ENCODE data around the gene PHOX2B. TPM values are rescaled to one million over a fixed set of nuclear protein-coding genes. Genes with fewer than 3 reads are reported as not detected.
A peak's percentile ranks its signal among the peaks of the same experiment; 100 is the strongest.

The PHOX2B gene
- 0.96 TPM for total RNA-seq (ENCODE audit: insufficient read depth, low replicate concordance)

DNA sequence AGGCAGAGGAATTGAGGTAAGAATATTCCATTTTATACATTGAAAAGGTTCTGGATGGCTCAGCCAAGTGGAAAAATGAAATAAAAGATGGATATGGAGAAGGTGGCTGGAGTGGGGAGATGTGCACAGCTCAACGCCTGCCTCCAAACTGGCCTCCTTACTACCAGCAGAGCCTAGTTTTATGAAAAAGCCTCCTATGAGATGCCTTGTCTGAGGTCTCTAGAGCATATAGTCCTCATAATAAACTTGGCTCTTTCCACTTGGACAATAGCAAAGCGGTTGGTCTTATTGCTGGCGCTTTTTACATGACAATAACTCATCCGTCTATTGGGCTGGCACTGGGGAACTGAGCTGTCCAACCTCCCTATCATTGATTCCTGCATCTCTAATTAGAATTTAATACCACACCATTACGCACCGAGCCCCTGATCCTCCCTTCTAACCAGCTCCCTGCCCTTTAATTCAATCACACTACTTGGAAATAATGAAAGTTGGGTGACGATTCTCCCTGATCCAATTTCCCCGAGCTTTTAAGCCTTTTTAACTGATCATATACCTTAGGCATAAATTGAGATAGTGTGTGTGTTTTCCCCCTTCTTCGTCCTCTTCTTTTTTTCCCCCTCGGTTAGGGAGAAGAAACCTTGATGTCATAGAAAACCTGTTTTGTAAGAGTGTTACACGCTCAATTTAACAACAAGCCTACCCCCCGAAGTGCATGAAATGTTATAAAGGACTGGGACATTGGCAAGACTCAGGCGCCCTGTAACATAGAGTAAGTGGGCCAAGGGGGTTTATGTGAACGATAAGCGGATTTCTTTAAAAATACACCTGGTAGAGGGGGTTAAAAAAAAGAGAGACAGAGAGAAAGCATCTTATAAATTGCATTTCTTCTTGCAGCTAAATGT is at the start of gene PHOX2B:
TSS of gene PHOX2B (minus strand) at position 155 of the 905 bp plus-strand sequence. CDS start at position 40, 115 bp downstream.
- DNase-seq (ENCODE audit: low spot score) = no peak

GRCh38 chr4:41797260-41797659 is 48.7 kb upstream of the PHOX2B start:
- peak; percentile 14 for DNase-seq (ENCODE audit: low spot score)

DNA sequence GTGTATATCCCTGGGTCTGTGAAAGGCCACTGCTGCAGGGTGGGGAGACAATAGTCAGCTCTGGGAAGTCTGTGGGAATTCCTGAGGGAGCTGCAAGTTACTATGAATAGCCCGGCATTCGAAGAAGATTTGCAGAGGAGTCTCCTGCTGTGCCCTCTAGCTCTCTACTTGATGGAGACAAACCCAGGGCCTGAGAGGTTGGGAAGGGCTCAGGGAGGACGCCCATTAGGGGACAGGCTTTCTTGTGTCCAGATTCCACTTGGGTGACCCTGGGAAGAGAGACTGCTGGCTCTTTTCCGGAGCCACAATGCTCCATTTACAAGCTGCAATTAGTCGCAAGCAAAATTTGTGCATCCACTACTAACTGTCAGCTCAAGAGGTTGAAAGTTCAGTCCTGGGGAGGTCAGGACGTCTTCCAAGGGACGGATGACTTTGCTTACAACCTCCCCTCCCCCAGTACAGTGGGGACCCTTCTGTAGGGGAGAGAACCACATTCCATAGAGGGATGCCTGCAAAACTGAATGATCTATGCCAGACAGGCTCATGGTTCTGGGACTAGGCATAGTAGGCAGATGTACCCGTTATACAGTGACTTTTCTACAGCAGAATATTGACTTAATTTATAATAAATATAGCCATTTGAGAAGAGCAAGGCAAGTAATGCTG is 48.2 kb upstream of the PHOX2B start:
- DNase-seq (ENCODE audit: low spot score) = peak; percentile 57

DNA sequence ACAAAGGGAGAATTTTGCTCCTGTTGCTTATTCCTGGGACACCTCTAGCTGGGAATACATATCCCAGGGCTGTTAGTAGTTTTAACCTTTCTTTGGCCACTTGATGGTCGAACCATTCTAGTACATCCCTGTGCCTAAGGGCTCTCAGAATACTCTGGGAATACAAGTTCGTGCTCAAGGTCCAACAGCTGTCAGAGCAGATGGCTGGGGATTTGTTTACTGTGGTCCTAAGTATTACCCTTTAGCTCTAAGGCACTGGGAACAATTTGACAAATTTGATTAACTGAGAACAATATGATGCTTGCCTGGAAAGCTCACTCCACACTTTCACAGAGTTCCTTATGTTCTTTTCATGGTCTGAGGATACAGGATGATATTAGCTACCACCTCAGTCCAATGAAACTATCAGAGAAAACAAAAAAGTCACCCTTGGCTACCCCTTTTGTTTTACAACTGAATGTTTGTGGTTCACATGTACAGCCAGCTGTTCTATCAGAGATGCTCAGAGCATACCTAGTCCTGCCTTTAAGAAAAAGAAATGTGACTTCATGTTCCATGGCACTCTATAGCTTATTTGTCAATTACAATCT is 47.4 kb upstream of the PHOX2B start:
- no peak for DNase-seq (ENCODE audit: low spot score)

- DNase-seq (ENCODE audit: low spot score) = no peak
Measured at GRCh38 chr4:41792166-41792565, 43.6 kb upstream of the PHOX2B start.

DNA sequence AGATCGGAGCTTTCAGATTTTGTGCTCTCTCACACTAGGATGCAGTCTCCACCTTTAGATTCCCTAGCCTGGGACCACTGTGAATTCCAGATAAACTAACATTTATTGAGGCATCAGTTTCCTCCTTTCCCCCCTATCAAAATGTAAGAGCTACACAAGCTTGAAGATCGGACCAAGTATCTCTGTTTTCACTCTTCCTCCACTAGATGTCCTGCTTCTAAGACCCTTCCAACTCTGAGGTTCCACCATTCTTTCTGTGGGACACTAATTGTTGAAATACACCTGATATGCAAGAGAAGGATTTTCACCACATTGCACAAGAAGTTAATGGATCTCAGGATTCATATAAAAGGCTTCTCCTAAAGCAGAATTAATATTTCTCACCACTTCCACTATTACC is 43.0 kb upstream of the PHOX2B start:
- DNase-seq (ENCODE audit: low spot score) = no peak

DNA sequence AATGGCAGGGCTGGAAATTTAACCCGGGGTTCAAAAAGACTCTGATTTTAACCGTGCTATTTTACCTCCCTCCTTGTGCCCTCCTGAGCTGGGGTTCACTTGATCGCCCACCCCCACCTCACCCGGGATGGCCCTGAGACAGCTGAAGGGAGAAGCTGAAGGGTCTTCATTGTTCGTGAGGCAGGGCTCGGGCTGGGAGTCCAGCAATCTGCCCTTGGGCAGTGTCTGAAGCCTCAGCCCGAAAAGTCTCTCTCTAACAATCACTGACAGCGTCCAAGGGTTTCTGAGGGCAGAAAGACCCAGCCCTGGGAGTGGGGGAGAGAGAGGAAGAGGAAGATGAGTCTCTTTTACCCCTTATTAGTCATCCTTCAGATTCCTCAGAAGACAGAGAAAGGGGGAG is 39.4 kb upstream of the PHOX2B start:
- DNase-seq (ENCODE audit: low spot score) = no peak

GRCh38 chr4:41785665-41786064 is 37.1 kb upstream of the PHOX2B start:
- no peak for DNase-seq (ENCODE audit: low spot score)

DNA sequence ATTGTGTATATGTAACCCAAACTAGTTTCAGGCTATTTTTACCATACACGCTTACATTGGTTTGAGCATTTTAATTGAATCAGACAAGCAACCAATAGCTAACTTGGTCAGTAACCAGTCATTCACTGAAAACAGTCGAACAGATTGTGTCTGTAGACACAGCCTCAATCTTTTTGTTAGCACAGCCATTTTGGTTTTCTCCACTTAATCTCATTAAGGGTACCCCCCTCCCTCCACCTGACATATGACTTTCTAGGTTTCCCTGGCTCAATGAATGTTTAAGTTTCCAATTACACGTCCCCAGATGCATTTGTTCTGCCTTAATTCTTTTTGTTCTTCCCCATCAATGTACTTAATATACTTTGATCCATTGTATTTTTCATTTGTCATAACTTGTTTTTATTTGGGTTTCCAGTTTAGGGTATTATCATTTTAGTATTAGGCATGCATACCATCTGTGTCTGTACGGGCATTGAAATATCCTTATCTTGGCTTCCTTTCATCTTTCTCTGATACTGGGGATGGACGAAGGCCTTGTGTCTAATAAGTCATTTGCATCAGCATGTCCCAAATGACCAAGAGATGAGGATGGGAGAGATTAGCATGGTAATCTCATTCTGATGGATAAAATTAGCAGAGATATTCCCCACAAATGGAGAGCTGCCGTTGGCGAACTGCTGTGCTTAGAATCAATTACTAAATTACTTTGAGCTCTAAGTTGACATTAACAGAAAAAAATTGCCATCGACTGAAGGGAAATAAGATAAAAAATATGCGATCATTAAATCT is 35.9 kb upstream of the PHOX2B start:
- DNase-seq (ENCODE audit: low spot score) = no peak

- DNase-seq (ENCODE audit: low spot score) = no peak
Measured at GRCh38 chr4:41776466-41776865, 27.9 kb upstream of the PHOX2B start.

- no peak for DNase-seq (ENCODE audit: low spot score)
Measured at GRCh38 chr4:41763729-41764128, 15.2 kb upstream of the PHOX2B start.

- no peak for DNase-seq (ENCODE audit: low spot score)
Measured at GRCh38 chr4:41758884-41759283, 10.4 kb upstream of the PHOX2B start.

- no peak for DNase-seq (ENCODE audit: low spot score)
Measured at GRCh38 chr4:41757521-41758156, 9.1 kb upstream of the PHOX2B start.

- DNase-seq (ENCODE audit: low spot score) = no peak
Measured at GRCh38 chr4:41753942-41754341, 5.4 kb upstream of the PHOX2B start.

- DNase-seq (ENCODE audit: low spot score) = no peak
Measured at GRCh38 chr4:41752081-41752836, 3.7 kb upstream of the PHOX2B start.

- DNase-seq (ENCODE audit: low spot score) = no peak
Measured at GRCh38 chr4:41751449-41752061, 3.0 kb upstream of the PHOX2B start.

GRCh38 chr4:41750626-41751448 is 2.3 kb upstream of the PHOX2B start:
- DNase-seq (ENCODE audit: low spot score) = no peak

DNA sequence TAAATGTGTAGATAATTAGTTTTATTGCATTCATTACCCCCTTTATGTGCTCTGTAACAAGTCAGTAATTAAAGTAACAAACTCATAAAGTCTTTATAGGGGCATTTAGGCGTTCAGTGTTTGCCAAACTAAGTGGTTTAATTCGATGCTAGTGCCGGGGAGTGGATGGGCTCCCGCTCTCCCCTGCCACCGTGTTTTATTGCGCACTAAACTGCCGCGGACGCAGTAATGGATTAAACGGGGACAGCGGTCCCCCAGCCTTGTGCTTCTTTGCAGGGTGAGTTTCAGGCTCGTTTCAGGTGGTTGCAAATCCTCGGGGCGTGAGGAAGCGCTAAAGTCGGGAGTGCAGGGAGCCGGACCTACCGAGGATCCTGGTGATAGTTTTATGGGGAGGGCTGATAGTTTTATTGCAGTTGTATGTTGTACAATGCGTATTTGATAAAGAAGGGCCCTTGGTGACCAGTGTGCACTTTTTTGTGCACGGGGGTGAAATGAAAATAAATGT is 1.6 kb upstream of the PHOX2B start:
- DNase-seq (ENCODE audit: low spot score) = no peak

DNA sequence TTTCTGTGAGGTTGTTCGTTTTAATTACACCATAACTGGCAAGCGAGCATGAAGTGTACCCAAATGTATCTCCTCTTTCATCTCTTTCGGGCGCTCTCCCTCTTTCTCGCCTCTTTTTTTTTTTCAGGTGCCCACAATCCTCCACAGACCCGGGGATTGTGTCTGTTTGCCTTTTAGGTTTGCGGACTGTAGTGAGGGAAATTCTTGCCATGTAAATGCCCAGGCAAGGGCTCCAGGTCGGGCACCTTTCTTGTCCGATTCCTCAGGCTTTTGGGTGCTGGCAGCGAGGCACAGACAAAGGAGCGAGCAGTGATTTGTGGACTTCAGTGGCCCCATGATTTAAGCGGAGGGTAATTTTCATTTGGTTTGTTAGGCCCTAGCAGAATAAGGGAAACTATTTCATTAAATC is 1.1 kb upstream of the PHOX2B start:
- DNase-seq (ENCODE audit: low spot score) = no peak
